HEK293T (cell line): ENCODE data around the gene DOLPP1.

Experiments
- CTCF ChIA-PET: fragments of 350-600 bp; formaldehyde crosslinking; extraction: SDS; loops from one replicate; lab custom pipeline; 2021; ENCODE audit warnings: antibody characterized with exemption, inconsistent platforms; lab: Yijun Ruan, JAX
- POLR2A ChIA-PET: fragments of 350-600 bp; formaldehyde crosslinking; extraction: SDS; loops from one replicate; lab custom pipeline; 2020; ENCODE audit warnings: antibody characterized with exemption, inconsistent platforms; lab: Yijun Ruan, JAX
- DNase-seq: peaks from one replicate; pipeline ENCODE4 v3.0.0; 2012; ENCODE audit warnings: mixed read lengths; ENCODE audit errors: extremely low spot score
- ARNT ChIP-seq: fragments of 450-650 bp; IDR thresholded peaks from 2 replicates; pipeline ENCODE4 v1.6.1; 2017; ENCODE audit warnings: mild to moderate bottlenecking
- BHLHE40 ChIP-seq: fragments of 450-650 bp; IDR thresholded peaks from 2 replicates; pipeline ENCODE4 v1.6.1; 2016; ENCODE audit warnings: mild to moderate bottlenecking, moderate library complexity, borderline replicate concordance
- CTBP1 ChIP-seq: fragments of 450-650 bp; IDR thresholded peaks from 2 replicates; pipeline ENCODE4 v1.6.1; 2016; ENCODE audit warnings: borderline replicate concordance
- ELF4 ChIP-seq: fragments of 450-650 bp; IDR thresholded peaks from 2 replicates; pipeline ENCODE4 v1.6.1; 2017; ENCODE audit warnings: antibody characterized with exemption
- FOXA1 ChIP-seq: fragments of 450-650 bp; IDR thresholded peaks from 2 replicates; pipeline ENCODE4 v1.6.1; 2016; ENCODE audit warnings: mild to moderate bottlenecking
- FOXK2 ChIP-seq: fragments of 450-650 bp; IDR thresholded peaks from 2 replicates; pipeline ENCODE4 v1.6.1; 2016; ENCODE audit warnings: mild to moderate bottlenecking
- FOXM1 ChIP-seq: fragments of 450-650 bp; IDR thresholded peaks from 2 replicates; pipeline ENCODE4 v1.6.1; 2017; ENCODE audit warnings: mild to moderate bottlenecking, borderline replicate concordance
- HDGF ChIP-seq: fragments of 450-650 bp; IDR thresholded peaks from 2 replicates; pipeline ENCODE4 v1.6.1; 2017; ENCODE audit warnings: antibody characterized with exemption, borderline replicate concordance
- L3MBTL2 ChIP-seq: fragments of 450-650 bp; conservative IDR thresholded peaks from 2 replicates; pipeline ENCODE4 v1.6.1; 2016; ENCODE audit warnings: mild to moderate bottlenecking
- LEF1 ChIP-seq: fragments of 450-650 bp; IDR thresholded peaks from 2 replicates; pipeline ENCODE4 v1.6.1; 2017; ENCODE audit warnings: mild to moderate bottlenecking, borderline replicate concordance
- NFRKB ChIP-seq: fragments of 450-650 bp; IDR thresholded peaks from 2 replicates; pipeline ENCODE4 v1.6.1; 2016; ENCODE audit warnings: mild to moderate bottlenecking, moderate library complexity
- PKNOX1 ChIP-seq: fragments of 450-650 bp; IDR thresholded peaks from 2 replicates; pipeline ENCODE4 v1.6.1; 2016
- SP1 ChIP-seq: fragments of 450-650 bp; IDR thresholded peaks from 2 replicates; pipeline ENCODE4 v1.6.1; 2017
- SUZ12 ChIP-seq: fragments of 450-650 bp; IDR thresholded peaks from 2 replicates; pipeline ENCODE4 v1.6.1; 2016; ENCODE audit warnings: mild to moderate bottlenecking
- TARDBP ChIP-seq: fragments of 450-650 bp; IDR thresholded peaks from 2 replicates; pipeline ENCODE4 v1.6.1; 2016
- ZNF384 ChIP-seq: fragments of 450-650 bp; IDR thresholded peaks from 2 replicates; pipeline ENCODE4 v1.6.1; 2016

The DOLPP1 gene

DNA sequence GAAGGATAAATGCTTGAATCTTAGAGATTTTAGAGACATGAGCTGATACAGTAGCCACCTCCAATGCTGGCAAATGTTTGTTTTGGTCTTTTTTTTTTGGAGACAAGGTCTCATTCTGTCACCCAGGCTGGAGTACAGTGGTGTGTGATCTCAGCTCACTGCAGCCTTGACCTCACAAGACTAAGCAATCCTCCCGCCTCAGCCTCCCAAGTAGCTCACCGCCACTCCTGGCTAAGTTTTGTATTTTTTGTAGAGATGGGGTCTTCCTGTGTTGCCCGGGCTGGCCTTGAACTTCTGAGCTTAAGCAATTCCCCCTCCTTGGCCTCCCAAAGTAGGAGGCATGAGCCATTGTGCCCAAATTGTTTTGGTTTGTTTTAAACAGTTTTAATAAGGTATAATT, 6.8 kb upstream of the DOLPP1 start:
- POLR2A ChIA-PET: no interaction called here
- no peak for DNase-seq
- CTCF ChIA-PET: interaction anchor here (0.6 kb wide), 1 partner anchor 665 kb away, joined by 4 read pairs; no protein-coding TSS in a partner anchor
- no peak for TF ChIP-seq FOXA1
- no peak for TF ChIP-seq FOXM1

DNA sequence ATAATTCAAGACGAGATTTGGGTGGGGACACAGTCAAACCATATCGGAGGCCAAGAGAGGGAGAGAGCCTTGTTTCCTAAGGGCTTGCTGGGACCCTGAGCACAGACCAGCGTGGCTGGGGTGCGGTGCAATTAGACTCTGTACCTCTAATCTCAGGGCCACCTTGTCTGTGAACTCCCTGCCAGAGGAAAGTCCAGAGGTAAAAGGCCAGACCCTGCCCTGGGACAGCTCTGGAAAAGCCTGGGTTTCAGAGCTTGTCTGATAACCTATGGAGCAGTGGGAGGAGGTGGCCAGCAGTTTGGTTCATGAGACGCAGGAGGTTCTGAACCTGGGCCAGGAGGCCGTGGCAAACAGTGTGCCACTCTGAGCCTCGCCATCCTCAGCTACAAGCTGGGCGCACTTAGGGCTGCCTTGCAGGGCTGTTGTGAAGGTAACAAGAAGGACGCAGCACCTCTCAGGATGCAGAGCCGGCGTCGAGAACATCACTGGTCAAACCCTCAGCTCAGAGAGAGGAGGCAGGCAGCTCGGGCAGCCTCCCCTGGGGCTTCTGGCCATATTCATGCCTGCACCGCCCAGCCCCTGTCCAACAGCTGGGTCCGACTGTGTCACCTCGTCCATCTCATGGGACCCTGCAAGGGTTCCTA, 4.8 kb upstream of the DOLPP1 start:
- no peak for DNase-seq
- CTCF ChIA-PET: no interaction called here
- TF ChIP-seq FOXA1 (no peak), SUZ12 (no peak), FOXM1 (no peak)
- POLR2A ChIA-PET: no interaction called here

DNA sequence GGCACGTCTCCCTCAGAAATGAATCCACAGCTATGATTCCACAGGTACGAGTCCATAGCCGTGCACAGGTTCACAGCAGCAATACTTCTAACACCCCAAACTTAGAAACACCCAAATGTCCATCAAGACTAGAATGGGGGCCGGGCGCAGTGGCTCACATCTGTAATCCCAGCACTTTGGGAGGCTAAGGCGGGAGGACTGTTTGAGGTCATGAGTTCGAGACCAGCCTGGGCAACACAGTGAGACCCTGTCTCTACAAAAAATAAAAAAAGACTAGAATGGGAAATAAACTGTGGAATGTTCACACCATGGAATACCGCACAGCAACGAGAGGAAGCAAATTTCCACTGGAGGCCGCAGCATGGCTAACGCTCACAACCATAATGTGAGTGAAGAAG, 4.3 kb upstream of the DOLPP1 start:
- TF ChIP-seq HDGF: no peak
- TF ChIP-seq TARDBP: no peak
- TF ChIP-seq PKNOX1: no peak
- TF ChIP-seq ZNF384: no peak
- no peak for TF ChIP-seq ARNT
- TF ChIP-seq NFRKB: no peak
- no peak for TF ChIP-seq ELF4
- TF ChIP-seq CTBP1: no peak
- no peak for TF ChIP-seq FOXA1
- TF ChIP-seq FOXM1: no peak
- TF ChIP-seq SP1: no peak
- no peak for TF ChIP-seq LEF1
- no peak for TF ChIP-seq FOXK2
- TF ChIP-seq SUZ12: no peak
- TF ChIP-seq L3MBTL2: no peak
- TF ChIP-seq BHLHE40: no peak
- ChIA-PET CTCF (no interaction called here), POLR2A (no interaction called here)
- no peak for DNase-seq

DNA sequence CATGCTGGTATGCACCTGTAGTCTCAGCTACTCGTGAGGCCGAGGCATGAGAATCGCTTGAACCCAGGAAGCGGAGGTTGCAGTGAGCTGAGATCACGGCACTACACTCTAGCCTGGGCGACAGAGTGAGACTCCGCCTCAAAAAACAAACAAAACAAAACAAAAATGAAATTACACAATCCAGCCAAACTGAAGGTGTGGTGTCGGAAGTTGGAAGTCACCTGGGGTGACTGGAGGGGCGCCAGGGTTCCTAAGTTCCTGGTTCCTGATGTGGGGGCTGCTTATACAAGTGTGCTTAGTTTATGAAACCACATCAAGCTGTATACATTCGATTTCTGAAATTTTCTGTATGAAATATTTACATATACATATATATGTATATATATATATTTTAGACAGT, 3.7 kb upstream of the DOLPP1 start:
- POLR2A ChIA-PET: no interaction called here
- no peak for TF ChIP-seq CTBP1
- no peak for TF ChIP-seq NFRKB
- no peak for TF ChIP-seq FOXM1
- TF ChIP-seq FOXK2: no peak
- no peak for TF ChIP-seq SUZ12
- TF ChIP-seq TARDBP: no peak
- no peak for TF ChIP-seq PKNOX1
- TF ChIP-seq FOXA1: no peak
- TF ChIP-seq HDGF: no peak
- TF ChIP-seq ARNT: no peak
- TF ChIP-seq L3MBTL2: no peak
- TF ChIP-seq LEF1: no peak
- TF ChIP-seq BHLHE40: no peak
- TF ChIP-seq ZNF384: no peak
- TF ChIP-seq SP1: no peak
- TF ChIP-seq ELF4: no peak
- CTCF ChIA-PET: no interaction called here

DNA sequence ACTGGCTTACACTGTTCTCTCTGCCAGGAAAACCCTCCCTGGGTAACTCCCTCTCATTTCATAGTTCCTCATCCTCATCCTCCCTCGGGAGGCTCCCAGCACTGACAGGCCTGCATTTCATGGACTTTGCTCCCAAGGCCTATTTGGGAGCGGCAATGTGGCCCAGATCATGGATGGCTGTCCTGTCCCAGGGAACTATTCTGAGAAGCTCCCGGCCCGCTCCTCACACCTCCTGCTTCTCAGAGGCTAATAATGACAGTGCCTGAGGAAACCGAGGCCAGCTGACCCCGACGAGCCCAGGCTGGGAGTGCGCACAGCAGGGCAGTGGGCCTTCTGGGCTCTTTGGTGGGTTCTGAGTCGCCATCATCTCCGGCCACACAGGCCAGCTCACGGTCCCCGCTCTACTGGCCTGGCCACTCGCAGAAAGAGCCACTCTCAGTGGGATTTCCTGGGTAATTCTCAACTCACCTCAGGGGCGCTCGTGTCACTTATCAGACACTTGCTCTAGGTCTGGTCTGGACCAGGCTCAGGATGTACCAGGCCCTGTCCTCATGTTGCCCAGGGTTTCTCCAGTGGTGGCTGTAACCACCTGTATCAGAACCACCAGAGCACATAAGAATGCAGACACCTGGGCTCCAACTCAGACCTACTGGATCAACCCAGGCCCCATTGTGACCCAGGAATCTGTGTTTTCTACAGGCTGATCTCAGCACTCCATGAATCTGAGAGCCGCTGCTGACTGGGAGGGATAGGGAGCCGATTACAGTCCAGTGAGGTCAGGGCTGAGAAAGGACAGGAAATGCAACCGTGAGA, 2.0 kb upstream of the DOLPP1 start:
- no peak for DNase-seq

More for the DNA sequence above, 3.7 kb upstream of the DOLPP1 start:
- no peak for DNase-seq

DNA sequence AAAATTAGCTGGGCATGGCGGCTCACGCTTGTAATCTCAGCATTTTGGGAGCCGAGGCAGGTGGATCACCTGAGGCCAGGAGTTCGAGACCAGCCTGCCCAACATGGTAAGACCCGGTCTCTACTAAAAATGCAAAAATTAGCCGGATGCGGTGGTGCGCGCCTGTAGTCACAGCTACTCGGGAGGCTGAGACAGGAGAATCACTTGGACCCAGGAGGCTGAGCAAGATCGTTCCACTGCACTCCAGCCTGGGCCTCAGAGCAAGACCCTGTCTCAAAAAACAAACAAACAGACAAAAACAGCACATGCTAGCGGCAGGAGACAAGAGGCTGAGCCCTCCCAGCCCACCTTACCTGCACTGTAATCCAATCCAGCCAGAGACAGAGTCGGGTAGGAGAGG, 1.1 kb upstream of the DOLPP1 start:
- CTCF ChIA-PET: no interaction called here
- TF ChIP-seq ARNT (no peak), LEF1 (no peak), NFRKB (no peak), FOXM1 (no peak), TARDBP (no peak), PKNOX1 (no peak), SP1 (no peak), FOXA1 (no peak), BHLHE40 (no peak), SUZ12 (no peak), HDGF (no peak), CTBP1 (no peak), FOXK2 (no peak), ELF4 (no peak), L3MBTL2 (no peak), ZNF384 (no peak)
- DNase-seq: no peak
- POLR2A ChIA-PET: interaction anchor here (1.0 kb wide), 1 partner anchor 128 kb away, joined by 3 read pairs; no protein-coding TSS in a partner anchor

More for the DNA sequence above, 2.0 kb upstream of the DOLPP1 start:
- ChIA-PET CTCF (no interaction called here), POLR2A (no interaction called here)
- TF ChIP-seq TARDBP (no peak), FOXM1 (no peak), FOXK2 (no peak), LEF1 (no peak), SUZ12 (no peak), NFRKB (no peak), ELF4 (no peak), L3MBTL2 (no peak), HDGF (no peak), ARNT (no peak), BHLHE40 (no peak)
